ENCODE measurements around the gene CSNK2A1. TPM values are rescaled to one million over a fixed set of nuclear protein-coding genes. Genes with fewer than 3 reads are reported as not detected.
"Not testable (repeated sequence)": the region's sequence is repeated elsewhere in the genome, so short reads cannot be mapped to it uniquely, and the experiment has no call there.

Gene CSNK2A1
- total and polyA plus RNA-seq, 7 donors, result 43.9 to 180 (median 122) TPM

- intact Hi-C loops (cut with DNase I), result loop anchor here in 1 of 2 donors (10.0 kb wide), 1 partner anchor 65 kb away; no protein-coding TSS in a partner anchor
- ATAC-seq (no peak), DNase-seq (no peak)
Measured at GRCh38 chr20:519999-520398, 23.6 kb downstream of the CSNK2A1 start.

GRCh38 chr20:517221-517620 is 26.4 kb downstream of the CSNK2A1 start:
- DNase-seq (no peak), ATAC-seq (no peak)
- 11 to 13% (median 12%) methylated on average over 2 of the region's 2 CpGs for WGBS, 3 donors
- intact Hi-C loops (cut with DNase I), result no loop called here
- Histone ChIP-seq H3K4me3 (no peak overlapping the region), H3K9me3 (peaks cover 12% of the 10 kb centered on the region), H3K27ac (no peak overlapping the region), H3K36me3 (ENCODE audit: insufficient read depth in 1 of 2, low read depth in 1 of 2) (no peaks in the 10 kb centered on the region), H3K4me1 (peaks cover 23% of the 10 kb centered on the region), H3K27me3 (ENCODE audit: insufficient read depth in 3 of 3, low read length in 2 of 3) (no peaks in the 10 kb centered on the region)
- no peak for TF ChIP-seq CTCF (IDR thresholded peaks at IDR 0.05)

More at GRCh38 chr20:519999-520398, 23.6 kb downstream of the CSNK2A1 start:
- H3K4me1 ChIP-seq, result peaks cover 11% of the 10 kb centered on the region
- peaks cover 0 to 14% of the 10 kb centered on the region in 2 donors for H3K36me3 ChIP-seq (ENCODE audit: insufficient read depth in 1 of 2, low read depth in 1 of 2)
- H3K9me3 ChIP-seq, result peaks cover 12% of the 10 kb centered on the region
- TF ChIP-seq CTCF (IDR thresholded peaks at IDR 0.05), result no peak
- no peak overlapping the region for H3K27ac ChIP-seq
- no peak overlapping the region for H3K4me3 ChIP-seq
- H3K27me3 ChIP-seq (ENCODE audit: insufficient read depth in 3 of 3, low read length in 2 of 3), result no peaks in the 10 kb centered on the region

- peaks cover 27% of the 10 kb centered on the region for H3K4me1 ChIP-seq
- DNase-seq, result no peak
- H3K27me3 ChIP-seq (ENCODE audit: insufficient read depth in 3 of 3, low read length in 2 of 3), result no peaks in the 10 kb centered on the region
- no peak overlapping the region for H3K27ac ChIP-seq
- no peak for TF ChIP-seq CTCF (IDR thresholded peaks at IDR 0.05)
- intact Hi-C loops (cut with DNase I), result no loop called here
- H3K36me3 ChIP-seq (ENCODE audit: insufficient read depth in 1 of 2, low read depth in 1 of 2), result no peaks in the 10 kb centered on the region
- ATAC-seq, result no peak
- WGBS, 3 donors, result 55 to 60% (median 60%) methylated on average over 2 of the region's 2 CpGs
- H3K4me3 ChIP-seq, result no peak overlapping the region
- H3K9me3 ChIP-seq, result peaks cover 12% of the 10 kb centered on the region
Measured at GRCh38 chr20:516799-517198, 26.8 kb downstream of the CSNK2A1 start.

GRCh38 chr20:515696-516095 is 27.9 kb downstream of the CSNK2A1 start:
- H3K4me1 ChIP-seq, result peaks cover 29% of the 10 kb centered on the region
- no peak for TF ChIP-seq CTCF (IDR thresholded peaks at IDR 0.05)
- DNase-seq, result no peak

GRCh38 chr20:513429-513828 is 30.2 kb downstream of the CSNK2A1 start:
- H3K27ac ChIP-seq, result no peak overlapping the region
- H3K9me3 ChIP-seq, result no peaks in the 10 kb centered on the region
- WGBS, 3 donors, result 58 to 82% (median 68%) methylated on average over 2 of the region's 2 CpGs
- H3K4me1 ChIP-seq, result peaks cover 37% of the 10 kb centered on the region
- DNase-seq (no peak), ATAC-seq (peak in 1 of 4 donors; percentile 53)
- intact Hi-C loops (cut with DNase I), result no loop called here
- TF ChIP-seq CTCF (IDR thresholded peaks at IDR 0.05), result no peak
- H3K27me3 ChIP-seq (ENCODE audit: insufficient read depth in 3 of 3, low read length in 2 of 3), result no peaks in the 10 kb centered on the region
- H3K4me3 ChIP-seq, result no peak overlapping the region
- no peaks in the 10 kb centered on the region for H3K36me3 ChIP-seq (ENCODE audit: insufficient read depth in 1 of 2, low read depth in 1 of 2)

More at GRCh38 chr20:515696-516095, 27.9 kb downstream of the CSNK2A1 start:
- Histone ChIP-seq H3K27me3 (ENCODE audit: insufficient read depth in 3 of 3, low read length in 2 of 3) (no peaks in the 10 kb centered on the region), H3K36me3 (ENCODE audit: insufficient read depth in 1 of 2, low read depth in 1 of 2) (no peaks in the 10 kb centered on the region), H3K9me3 (peaks cover 9% of the 10 kb centered on the region), H3K4me3 (no peak overlapping the region), H3K27ac (no peak overlapping the region)
- intact Hi-C loops (cut with DNase I), result no loop called here
- peak in 1 of 4 donors; percentile 43 for ATAC-seq
- 94 to 96% (median 96%) methylated on average over 3 of the region's 3 CpGs for WGBS, 3 donors

- intact Hi-C loops (cut with DNase I); H3K27me3 ChIP-seq (ENCODE audit: insufficient read depth in 3 of 3, low read length in 2 of 3); ATAC-seq; H3K27ac ChIP-seq; H3K9me3 ChIP-seq; H3K4me3 ChIP-seq; DNase-seq: not testable (repeated sequence)
- peaks cover 31% of the 10 kb centered on the region for H3K4me1 ChIP-seq
- H3K36me3 ChIP-seq (ENCODE audit: insufficient read depth in 1 of 2, low read depth in 1 of 2), result peaks cover 2 to 23% of the 10 kb centered on the region in 2 donors
- WGBS, 3 donors, result 82 to 87% (median 83%) methylated on average over 9 of the region's 9 CpGs
Measured at GRCh38 chr20:510328-511057, 33.1 kb downstream of the CSNK2A1 start.

GRCh38 chr20:508364-508787 is 35.2 kb downstream of the CSNK2A1 start:
- ATAC-seq, result peak in 3 of 4 donors; percentile 58 to 67 (median 66)
- H3K27ac ChIP-seq; H3K27me3 ChIP-seq (ENCODE audit: insufficient read depth in 3 of 3, low read length in 2 of 3); intact Hi-C loops (cut with DNase I); H3K4me3 ChIP-seq; H3K9me3 ChIP-seq; DNase-seq: not testable (repeated sequence)
- 13 to 33% (median 18%) methylated on average over 5 to 6 of the region's 6 CpGs for WGBS, 3 donors
- Histone ChIP-seq H3K36me3 (ENCODE audit: insufficient read depth in 1 of 2, low read depth in 1 of 2) (peaks cover 4 to 43% of the 10 kb centered on the region in 2 donors), H3K4me1 (peaks cover 24% of the 10 kb centered on the region)

All from psoas muscle (tissue), 8 donors.